Ovary (tissue), 9 donors: ENCODE results near the gene CCDC169. TPM values are rescaled to one million over a fixed set of nuclear protein-coding genes. Genes with fewer than 3 reads are reported as not detected.

Source experiments
- DNase-seq, 5 donors: peaks; one replicate each; pipeline ENCODE4 v3.0.0-alpha.2; 2019 to 2020
- H3K27ac ChIP-seq, 2 donors: fragments of 200-600 bp; one replicate each; pipeline versions ENCODE4 v1.5.1 to v1.8.0; 2019 to 2022
- H3K27me3 ChIP-seq: fragments of 200-600 bp; one replicate; pipeline ENCODE4 v1.8.0; 2022
- H3K36me3 ChIP-seq: fragments of 200-600 bp; sonication (generic); one replicate; pipeline ENCODE4 v1.5.1; 2019
- H3K4me1 ChIP-seq: one replicate; pipeline ENCODE4 v1.8.1; 2013; ENCODE audit warnings: mild to moderate bottlenecking, moderate library complexity; ENCODE audit not compliant: insufficient read depth
- H3K4me3 ChIP-seq: fragments of 200-600 bp; sonication (generic); one replicate; pipeline ENCODE4 v1.5.1; 2017
- H3K9me3 ChIP-seq, 2 donors: fragments of 200-600 bp in 1 of 2; sonication (generic) in 1 of 2; one replicate each; pipeline versions ENCODE4 v1.5.1 to v1.8.1; 2013 to 2019; ENCODE audit warnings: mild to moderate bottlenecking in 1 of 2, moderate library complexity in 1 of 2
- CTCF ChIP-seq, 3 donors: fragments of 450-650 bp in 2 of 3; fragments of 200-600 bp in 1 of 3; IDR thresholded peaks; one replicate each; pipeline versions ENCODE4 v1.5.1 to v1.8.0; 2016 to 2022; ENCODE audit warnings: antibody characterized with exemption in 3 of 3, mild to moderate bottlenecking in 1 of 3
- EP300 ChIP-seq: sonication (generic); formaldehyde crosslinking; IDR thresholded peaks from one replicate; pipeline ENCODE4 v1.6.1; 2017; ENCODE audit warnings: antibody characterized with exemption
- POLR2A ChIP-seq: fragments of 450-650 bp; IDR thresholded peaks from one replicate; pipeline ENCODE4 v1.6.1; 2017; ENCODE audit warnings: antibody characterized with exemption, mild to moderate bottlenecking, moderate library complexity
- WGBS, 3 donors: extraction: QIAGEN DNeasy Blood & Tissue Kit in 1 of 3; methylation state at CpG; one replicate each; pipeline versions ENCODE4 v1.1.5 to v1.1.7; 2013 to 2017; 5-methylcytosine and 5-hydroxymethylcytosine counted together
- intact Hi-C, 4 donors: fragments of 100-400 bp; cut with DNase I; formaldehyde crosslinking; loops; one replicate each; pipeline versions ENCODE4 v1.11.0 to v1.15.1; 2022 to 2023
- polyA plus RNA-seq, 2 donors: library from polyadenylated mRNA; stranded (reverse); fragments of 200-250 nt in 1 of 2; fragments of 350-450 nt in 1 of 2; fragmentation: Illumina TruSeq in 1 of 2; extraction: RNeasy Lipid Tissue Mini Kit (QIAGEN cat#74804) in 1 of 2; gene quantifications; one replicate each; pipeline ENCODE4 v1.2.3, GENCODE V29; 2013 to 2014
- total RNA-seq, 7 donors: library from RNA; depleted of rRNA in 2 of 7; stranded (reverse); fragments of >200 nt in 2 of 7; fragmentation: NEBNext Ultra II Directional in 3 of 7; extraction: Animal tissue kit (Norgen Biotek cat#: 25700) in 3 of 7; gene quantifications; one replicate each; pipeline versions ENCODE4 v1.1.0 to v1.2.4, GENCODE V29; 2016 to 2023
- donor health status: DM: no; HTN: no; CAD: no; lungs with moderate emphysema.
- donor health status: DM: no; HTN: no; CAD: no.
- donor health status: Bipolar disorder and iron deficiency.
- donor health status: DM: yes; HTN: yes; CAD: no.
- donor health status: DM: no; HTN: no; CAD: no.
- donor health status: DM: yes; HTN: yes; CAD: no.

CCDC169 gene
- total and polyA plus RNA-seq, 9 donors: 0.24 to 2.7 (median 0.97) TPM; not detected in 1

DNA sequence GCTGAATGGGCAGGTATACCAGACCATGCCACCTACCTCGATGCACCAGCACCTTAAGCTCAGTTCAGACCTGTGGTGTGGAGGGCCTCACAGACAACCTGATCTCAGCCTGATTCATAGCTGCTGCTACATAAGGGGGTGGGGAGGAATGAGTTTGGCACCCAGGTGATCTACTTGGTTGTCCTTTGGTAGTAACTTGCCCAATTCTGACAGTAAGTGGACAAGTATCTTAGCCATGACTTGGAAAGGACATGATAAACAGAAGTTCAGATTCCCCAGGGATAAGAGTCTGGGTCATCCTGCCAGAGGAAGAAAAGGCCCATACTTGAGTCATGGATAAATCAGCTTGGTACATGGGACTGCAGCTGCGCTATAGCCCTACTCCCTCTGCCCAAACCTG lies 54.9 kb downstream of the CCDC169 start:
- Histone ChIP-seq H3K9me3 (no peaks in the 10 kb centered on the region), H3K36me3 (no peaks in the 10 kb centered on the region), H3K4me3 (no peak overlapping the region), H3K27ac (no peak overlapping the region), H3K27me3 (no peaks in the 10 kb centered on the region), H3K4me1 (no peaks in the 10 kb centered on the region)
- intact Hi-C loops: no loop called here
- WGBS, 3 donors: 92 to 94% (median 93%) methylated on average over 2 of the region's 2 CpGs
- DNase-seq: no peak
- TF ChIP-seq CTCF (IDR thresholded peaks at IDR 0.05) (no peak), EP300 (no peak), POLR2A (no peak)

DNA sequence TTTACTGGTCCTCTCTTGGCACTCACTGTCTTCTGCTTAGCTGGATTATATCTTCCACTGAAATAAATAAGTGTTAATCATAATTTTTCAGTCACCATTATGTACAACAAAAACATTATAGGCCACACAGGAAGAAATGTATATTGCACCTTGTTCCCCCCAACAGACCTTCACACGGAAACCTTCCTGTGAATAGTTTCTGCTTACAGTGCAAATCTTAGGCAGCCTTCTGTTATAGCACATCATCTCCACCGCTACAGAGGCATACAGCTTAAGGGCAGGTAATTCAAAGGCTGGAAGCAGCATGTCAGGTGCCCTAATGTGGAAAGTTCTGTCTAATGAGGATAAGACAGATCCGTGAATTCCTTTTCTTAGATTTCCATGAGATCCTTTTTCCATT lies 66.4 kb downstream of the CCDC169 start:
- intact Hi-C loops: no loop called here
- no peaks in the 10 kb centered on the region for H3K4me1 ChIP-seq
- no peak for DNase-seq
- no peak overlapping the region for H3K4me3 ChIP-seq
- no peaks in the 10 kb centered on the region for H3K9me3 ChIP-seq
- TF ChIP-seq EP300 (no peak), POLR2A (no peak)
- H3K36me3 ChIP-seq: no peaks in the 10 kb centered on the region
- H3K27me3 ChIP-seq: no peaks in the 10 kb centered on the region
- WGBS, 3 donors: 72 to 89% (median 87%) methylated on average over 3 of the region's 3 CpGs
- no peak overlapping the region for H3K27ac ChIP-seq

DNA sequence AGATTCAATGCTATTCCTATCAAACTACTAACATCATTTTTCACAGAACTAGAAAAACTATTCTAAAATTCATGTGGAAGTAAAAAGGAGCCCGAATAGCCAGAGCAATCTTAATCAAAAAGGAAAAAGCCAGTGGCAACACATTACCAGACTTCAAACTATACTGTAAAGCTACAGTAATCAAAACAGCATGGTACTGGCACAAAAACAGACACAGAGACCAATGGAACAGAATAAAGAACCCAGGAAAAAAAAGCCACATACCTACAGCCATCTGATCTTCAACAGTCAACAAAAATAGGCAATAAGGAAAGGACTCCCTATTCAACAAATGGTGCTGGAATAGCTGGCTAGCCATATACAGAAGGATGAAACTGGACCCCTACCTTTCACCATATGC lies 72.9 kb downstream of the CCDC169 start:
- Histone ChIP-seq H3K4me1 (no peaks in the 10 kb centered on the region), H3K4me3 (no peak overlapping the region), H3K27ac (no peak overlapping the region), H3K36me3 (no peaks in the 10 kb centered on the region), H3K9me3 (no peaks in the 10 kb centered on the region), H3K27me3 (no peaks in the 10 kb centered on the region)
- TF ChIP-seq POLR2A (no peak), CTCF (IDR thresholded peaks at IDR 0.05) (no peak), EP300 (no peak)
- intact Hi-C loops: no loop called here
- 82 to 87% (median 85%) methylated on average over 1 of the region's 1 CpG for WGBS, 3 donors
- no peak for DNase-seq

DNA sequence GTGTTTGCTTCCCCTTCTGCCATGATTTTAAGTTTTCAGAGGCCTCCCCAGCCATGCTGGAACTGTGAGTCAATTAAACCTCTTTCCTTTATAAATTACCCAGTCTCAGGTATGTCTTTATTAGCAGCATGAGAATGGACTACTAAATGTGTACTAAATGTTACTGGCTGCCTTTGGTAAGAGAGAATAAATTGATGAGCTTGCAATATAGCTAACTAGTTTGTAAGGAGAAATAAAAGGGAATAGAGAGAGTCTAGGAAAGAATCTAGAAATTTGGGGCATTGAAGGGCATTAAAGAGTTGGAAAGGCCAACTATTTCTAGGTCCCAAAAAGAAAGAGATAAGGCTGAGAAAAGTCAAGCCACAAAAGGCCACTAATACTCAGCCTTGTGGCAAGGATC lies 77.7 kb downstream of the CCDC169 start:
- intact Hi-C loops: no loop called here
- no peak overlapping the region for H3K27ac ChIP-seq
- no peak for DNase-seq
- no peaks in the 10 kb centered on the region for H3K36me3 ChIP-seq
- no peaks in the 10 kb centered on the region for H3K9me3 ChIP-seq
- no peaks in the 10 kb centered on the region for H3K4me1 ChIP-seq
- no peak overlapping the region for H3K4me3 ChIP-seq
- no peaks in the 10 kb centered on the region for H3K27me3 ChIP-seq
- no peak for TF ChIP-seq EP300
- no peak for TF ChIP-seq CTCF (IDR thresholded peaks at IDR 0.05)
- TF ChIP-seq POLR2A: no peak

DNA sequence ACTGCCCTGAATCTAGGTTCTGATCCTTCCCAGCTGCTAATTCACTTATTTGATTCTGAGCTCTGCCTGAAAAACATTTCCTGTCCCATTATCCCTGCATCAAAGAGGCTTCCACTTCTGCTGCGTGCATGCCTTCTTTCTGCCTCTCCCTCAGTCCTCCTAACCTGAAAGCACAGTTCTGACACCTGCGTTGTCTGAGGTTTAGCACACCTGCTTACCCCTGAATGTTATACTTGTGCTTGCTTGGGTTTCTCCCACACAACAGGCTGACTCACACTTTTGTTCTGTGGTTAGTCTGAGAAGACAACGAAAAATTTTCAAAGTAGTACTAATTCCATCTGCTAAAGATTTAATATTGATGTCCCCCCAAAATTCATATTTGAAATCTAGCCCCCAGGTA lies 80.2 kb downstream of the CCDC169 start:
- TF ChIP-seq CTCF (IDR thresholded peaks at IDR 0.05) (no peak), EP300 (no peak), POLR2A (no peak)
- intact Hi-C loops: no loop called here
- Histone ChIP-seq H3K27me3 (no peaks in the 10 kb centered on the region), H3K9me3 (no peaks in the 10 kb centered on the region), H3K4me3 (no peak overlapping the region), H3K4me1 (no peaks in the 10 kb centered on the region), H3K36me3 (no peaks in the 10 kb centered on the region), H3K27ac (no peak overlapping the region)
- WGBS, 3 donors: 73 to 77% (median 77%) methylated on average over 3 of the region's 3 CpGs
- no peak for DNase-seq
